ENCODE data around the gene NCAPH2.
A peak's percentile ranks its signal among the peaks of the same experiment; 100 is the strongest.

NCAPH2 gene

GRCh38 chr22:50507991-50508884, at the start of gene NCAPH2:
NCAPH2 (plus strand) TSS chr22:50508224; CDS start chr22:50508338, 114 bp downstream.
- DNase-seq: peak; percentile 97

GRCh38 chr22:50459016-50459415, 49.0 kb upstream of the NCAPH2 start:
- DNase-seq: no peak

GRCh38 chr22:50459496-50460140, 48.4 kb upstream of the NCAPH2 start:
- no peak for DNase-seq

- DNase-seq: no peak
Measured at GRCh38 chr22:50460938-50461337, 47.1 kb upstream of the NCAPH2 start.

- no peak for DNase-seq
Measured at GRCh38 chr22:50461536-50461935, 46.5 kb upstream of the NCAPH2 start.

GRCh38 chr22:50461979-50462540, 46.0 kb upstream of the NCAPH2 start:
- no peak for DNase-seq

GRCh38 chr22:50463188-50463900, 44.7 kb upstream of the NCAPH2 start:
- DNase-seq: no peak

- no peak for DNase-seq
Measured at GRCh38 chr22:50464451-50464850, 43.6 kb upstream of the NCAPH2 start.

- no peak for DNase-seq
Measured at GRCh38 chr22:50465066-50465930, 42.7 kb upstream of the NCAPH2 start.

GRCh38 chr22:50467341-50467740, 40.7 kb upstream of the NCAPH2 start:
- no peak for DNase-seq

- DNase-seq: no peak
Measured at GRCh38 chr22:50467773-50468440, 40.1 kb upstream of the NCAPH2 start.

GRCh38 chr22:50468626-50469025, 39.4 kb upstream of the NCAPH2 start:
- no peak for DNase-seq

GRCh38 chr22:50469377-50470305, 38.4 kb upstream of the NCAPH2 start:
- peak; percentile 88 for DNase-seq

GRCh38 chr22:50470491-50470890, 37.5 kb upstream of the NCAPH2 start:
- no peak for DNase-seq

GRCh38 chr22:50471197-50471847, 36.7 kb upstream of the NCAPH2 start:
- DNase-seq: no peak

- no peak for DNase-seq
Measured at GRCh38 chr22:50471962-50472361, 36.1 kb upstream of the NCAPH2 start.

- DNase-seq: peak; percentile 45
Measured at GRCh38 chr22:50473088-50473487, 34.9 kb upstream of the NCAPH2 start.

- DNase-seq: peak; percentile 50
Measured at GRCh38 chr22:50473855-50474671, 34.0 kb upstream of the NCAPH2 start.

Data from activated naive CD4-positive, alpha-beta T cell treated with anti-CD3 and anti-CD28 coated beads, Interleukin-2, amount 50 U/mL, for 16 hours (primary cell).